ENCODE results near the gene MIB2.

The MIB2 gene

GRCh38 chr1:1602304-1602967, 12.9 kb upstream of the MIB2 start:
- no peak for TF ChIP-seq ZNF274 (IDR thresholded peaks at IDR 0.05; ENCODE audit: low read depth, low read length)
- no peak overlapping the region for H3K4me3 ChIP-seq (ENCODE audit: low read length)

GRCh38 chr1:1602968-1603506, 12.3 kb upstream of the MIB2 start:
- no peak overlapping the region for H3K4me3 ChIP-seq (ENCODE audit: low read length)
- TF ChIP-seq ZNF274 (IDR thresholded peaks at IDR 0.05; ENCODE audit: low read depth, low read length), result no peak

GRCh38 chr1:1603671-1604373, 11.5 kb upstream of the MIB2 start:
- TF ChIP-seq ZNF274 (IDR thresholded peaks at IDR 0.05; ENCODE audit: low read depth, low read length), result no peak
- H3K4me3 ChIP-seq (ENCODE audit: low read length), result no peak overlapping the region

DNA sequence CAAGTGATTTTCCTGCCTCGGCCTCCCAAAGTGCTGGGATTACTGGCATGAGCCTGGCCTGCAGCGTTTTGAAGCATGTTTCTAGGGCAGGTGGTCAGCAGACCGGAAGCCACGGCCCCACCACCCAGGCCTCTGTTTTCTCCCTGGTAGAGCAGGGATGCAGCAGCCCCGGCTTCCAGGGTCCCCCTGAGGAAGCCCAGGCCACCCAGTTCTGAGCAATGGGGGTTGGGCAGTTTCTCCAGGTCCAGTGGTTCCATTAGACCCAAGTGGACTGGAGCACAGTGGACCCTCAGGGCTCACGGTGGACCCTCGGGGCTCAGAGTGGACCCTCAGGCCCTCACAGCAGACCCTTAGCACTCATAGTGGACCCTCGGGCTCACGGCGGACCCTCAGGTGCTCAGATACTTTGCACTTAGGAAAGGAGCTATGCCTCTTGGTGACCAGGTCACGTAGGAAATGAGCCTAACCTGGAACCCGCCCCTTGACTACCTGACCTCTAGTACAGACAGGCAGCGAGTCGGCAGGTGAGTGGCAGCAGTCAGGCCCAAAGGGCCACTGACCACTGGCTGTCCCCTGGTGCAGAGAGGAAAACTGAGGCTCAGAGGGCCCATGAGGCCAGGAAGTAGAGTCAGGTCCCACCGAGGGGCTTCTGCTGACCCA, 10.8 kb upstream of the MIB2 start:
- TF ChIP-seq ZNF274 (IDR thresholded peaks at IDR 0.05; ENCODE audit: low read depth, low read length), result no peak

DNA sequence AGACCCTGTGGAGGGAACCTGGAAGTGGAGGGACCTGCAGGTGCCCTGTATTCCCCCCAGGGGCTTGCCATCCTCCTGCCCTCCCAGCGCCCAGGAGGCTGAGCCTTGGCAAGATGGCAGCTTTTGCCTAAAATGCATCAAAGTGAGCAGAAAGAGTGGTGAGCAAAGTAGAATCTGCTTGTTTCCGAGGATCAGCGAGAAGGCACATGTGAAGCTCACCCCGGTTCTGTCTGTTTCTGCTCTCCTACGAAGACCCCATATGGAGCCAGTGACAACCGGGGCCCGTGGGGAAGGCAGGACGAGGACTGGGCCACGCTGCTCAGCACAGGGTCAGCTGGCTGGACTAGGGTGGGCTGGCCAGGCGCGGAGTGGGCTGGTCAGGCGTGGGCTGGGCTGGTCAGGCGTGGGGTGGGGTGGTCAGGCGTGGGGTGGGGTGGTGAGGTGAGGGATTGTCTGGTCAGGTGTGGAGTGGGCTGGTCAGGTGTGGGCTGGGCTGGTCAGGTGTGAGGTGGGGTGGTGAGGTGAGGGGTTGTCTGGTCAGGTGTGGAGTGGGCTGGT, 10.2 kb upstream of the MIB2 start:
- H3K4me3 ChIP-seq (ENCODE audit: low read length), result no peak overlapping the region
- no peak for TF ChIP-seq ZNF274 (IDR thresholded peaks at IDR 0.05; ENCODE audit: low read depth, low read length)

More for the DNA sequence above, 10.8 kb upstream of the MIB2 start:
- H3K4me3 ChIP-seq (ENCODE audit: low read length), result no peak overlapping the region

DNA sequence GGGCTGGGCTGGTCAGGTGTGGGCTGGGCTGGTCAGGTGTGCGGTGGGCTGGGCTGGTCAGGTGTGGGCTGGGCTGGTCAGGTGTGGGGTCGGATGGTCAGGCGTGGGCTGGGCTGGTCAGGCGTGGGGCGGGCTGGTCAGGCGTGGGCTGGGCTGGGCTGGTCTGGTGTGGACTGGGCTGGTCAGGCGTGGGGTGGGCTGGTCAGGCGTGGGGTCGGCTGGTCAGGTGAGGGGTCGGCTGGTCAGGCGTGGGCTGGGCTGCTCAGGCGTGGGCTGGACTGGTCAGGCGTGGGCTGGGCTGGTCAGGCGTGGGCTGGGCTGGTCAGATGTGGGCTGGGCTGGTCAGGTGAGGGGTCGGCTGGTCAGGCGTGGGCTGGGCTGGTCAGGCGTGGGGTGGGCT, 9.6 kb upstream of the MIB2 start:
- no peak overlapping the region for H3K4me3 ChIP-seq (ENCODE audit: low read length)
- no peak for TF ChIP-seq ZNF274 (IDR thresholded peaks at IDR 0.05; ENCODE audit: low read depth, low read length)

- no peak overlapping the region for H3K4me3 ChIP-seq (ENCODE audit: low read length)
- TF ChIP-seq ZNF274 (IDR thresholded peaks at IDR 0.05; ENCODE audit: low read depth, low read length), result no peak
Measured at GRCh38 chr1:1606232-1606631, 9.1 kb upstream of the MIB2 start.

GRCh38 chr1:1609822-1610485, 5.3 kb upstream of the MIB2 start:
- TF ChIP-seq ZNF274 (IDR thresholded peaks at IDR 0.05; ENCODE audit: low read depth, low read length), result no peak
- no peak overlapping the region for H3K4me3 ChIP-seq (ENCODE audit: low read length)

DNA sequence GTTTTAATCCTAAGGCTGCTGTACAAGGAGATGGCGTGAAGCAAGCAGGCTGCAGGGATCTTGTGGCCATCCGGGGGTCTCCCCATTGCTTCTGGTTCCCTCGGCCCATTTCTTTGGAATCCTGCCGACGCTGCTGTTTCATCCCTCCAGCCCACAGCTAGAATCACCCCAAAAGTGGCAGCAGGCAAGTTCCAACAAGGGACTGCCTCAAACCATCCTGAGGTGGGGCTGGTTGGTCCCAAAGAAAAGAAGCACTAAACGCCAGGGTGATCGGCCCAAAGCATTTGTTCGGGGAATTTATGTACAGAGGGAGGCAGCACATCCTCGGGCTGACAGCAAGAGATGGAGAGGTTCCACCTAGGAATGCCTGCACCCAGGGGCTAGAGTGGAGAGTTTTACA, 4.5 kb upstream of the MIB2 start:
- no peak overlapping the region for H3K4me3 ChIP-seq (ENCODE audit: low read length)
- TF ChIP-seq ZNF274 (IDR thresholded peaks at IDR 0.05; ENCODE audit: low read depth, low read length), result no peak

DNA sequence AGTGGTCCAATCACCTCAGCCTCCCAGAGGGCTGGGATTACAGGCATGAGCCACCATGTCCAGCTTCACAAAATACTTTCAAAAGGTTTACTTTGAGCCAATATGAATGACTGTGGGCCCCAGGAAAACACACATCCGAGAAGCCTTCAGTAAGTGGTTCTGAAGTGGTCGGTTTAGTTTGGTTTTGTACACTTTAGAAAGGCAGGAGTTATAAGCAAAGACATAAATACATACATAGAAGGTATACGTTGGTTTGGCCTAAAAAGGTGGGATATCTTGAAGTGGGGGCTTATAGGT, 3.2 kb upstream of the MIB2 start:
- H3K4me3 ChIP-seq (ENCODE audit: low read length), result no peak overlapping the region
- TF ChIP-seq ZNF274 (IDR thresholded peaks at IDR 0.05; ENCODE audit: low read depth, low read length), result no peak

- H3K4me3 ChIP-seq (ENCODE audit: low read length), result no peak overlapping the region
- TF ChIP-seq ZNF274 (IDR thresholded peaks at IDR 0.05; ENCODE audit: low read depth, low read length), result no peak
Measured at GRCh38 chr1:1613509-1614082, 1.7 kb upstream of the MIB2 start.

- H3K4me3 ChIP-seq (ENCODE audit: low read length), result peak overlapping the region; percentile 74
- TF ChIP-seq ZNF274 (IDR thresholded peaks at IDR 0.05; ENCODE audit: low read depth, low read length), result no peak
Measured at GRCh38 chr1:1614204-1614953, 921 bp upstream of the MIB2 start.

DNA sequence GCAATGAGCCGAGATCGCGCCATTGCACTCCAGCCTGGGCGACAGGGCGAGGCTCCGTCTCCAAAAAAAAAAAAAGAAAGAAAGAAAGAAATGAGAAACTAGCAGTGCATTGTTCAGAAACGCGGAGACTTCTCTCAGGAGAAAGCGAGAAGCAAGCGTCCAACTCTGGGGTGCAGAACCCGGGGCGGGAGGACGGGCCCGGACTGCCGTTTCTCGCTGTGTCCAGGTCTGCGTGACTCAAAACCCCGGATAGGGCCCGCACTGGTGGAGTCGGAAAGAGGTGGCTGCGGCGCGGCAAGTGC, 395 bp upstream of the MIB2 start:
- H3K4me3 ChIP-seq (ENCODE audit: low read length), result peak overlapping the region; percentile 74
- no peak for TF ChIP-seq ZNF274 (IDR thresholded peaks at IDR 0.05; ENCODE audit: low read depth, low read length)
